Measurements from ENCODE around the gene RAB40A. TPM values are rescaled to one million over a fixed set of nuclear protein-coding genes. Genes with fewer than 3 reads are reported as not detected.
"Not testable (repeated sequence)": the region's sequence is repeated elsewhere in the genome, so short reads cannot be mapped to it uniquely, and the experiment has no call there.

The RAB40A gene
- total RNA-seq, 2 experiments from 2014 or later: 0.38 to 0.50 TPM

DNA sequence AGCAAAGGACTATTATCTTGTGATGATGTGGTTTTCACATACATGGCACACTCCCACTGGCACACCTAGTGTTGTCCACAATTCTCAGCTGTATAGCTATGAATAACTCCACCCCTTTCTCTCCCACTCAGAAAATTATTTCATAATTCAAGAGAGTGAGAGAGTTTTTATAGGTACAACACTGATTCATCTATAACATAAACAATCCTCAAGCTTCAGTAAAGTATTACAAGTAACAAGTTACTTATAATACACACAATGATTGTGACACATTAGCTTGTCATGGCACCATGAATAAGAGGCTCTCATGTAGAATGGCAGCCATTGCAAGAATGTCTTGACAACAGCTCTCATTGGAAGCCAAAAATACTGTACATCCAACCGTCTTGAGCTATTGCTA, 43.9 kb downstream of the RAB40A start:
- H3K4me2 ChIP-seq (ENCODE audit: low read length): no peak overlapping the region
- H3K9me2 ChIP-seq (ENCODE audit: insufficient read depth, low read length): no peaks in the 10 kb centered on the region
- TF ChIP-seq EZH2phosphoT487 (IDR thresholded peaks at IDR 0.05; ENCODE audit: borderline replicate concordance, low read depth, low read length): no peak
- TF ChIP-seq, protein P1, sequence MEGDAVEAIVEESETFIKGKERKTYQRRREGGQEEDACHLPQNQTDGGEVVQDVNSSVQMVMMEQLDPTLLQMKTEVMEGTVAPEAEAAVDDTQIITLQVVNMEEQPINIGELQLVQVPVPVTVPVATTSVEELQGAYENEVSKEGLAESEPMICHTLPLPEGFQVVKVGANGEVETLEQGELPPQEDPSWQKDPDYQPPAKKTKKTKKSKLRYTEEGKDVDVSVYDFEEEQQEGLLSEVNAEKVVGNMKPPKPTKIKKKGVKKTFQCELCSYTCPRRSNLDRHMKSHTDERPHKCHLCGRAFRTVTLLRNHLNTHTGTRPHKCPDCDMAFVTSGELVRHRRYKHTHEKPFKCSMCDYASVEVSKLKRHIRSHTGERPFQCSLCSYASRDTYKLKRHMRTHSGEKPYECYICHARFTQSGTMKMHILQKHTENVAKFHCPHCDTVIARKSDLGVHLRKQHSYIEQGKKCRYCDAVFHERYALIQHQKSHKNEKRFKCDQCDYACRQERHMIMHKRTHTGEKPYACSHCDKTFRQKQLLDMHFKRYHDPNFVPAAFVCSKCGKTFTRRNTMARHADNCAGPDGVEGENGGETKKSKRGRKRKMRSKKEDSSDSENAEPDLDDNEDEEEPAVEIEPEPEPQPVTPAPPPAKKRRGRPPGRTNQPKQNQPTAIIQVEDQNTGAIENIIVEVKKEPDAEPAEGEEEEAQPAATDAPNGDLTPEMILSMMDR (conservative IDR thresholded peaks at IDR 0.05; ENCODE audit: low read length): no peak
- BruUV-seq (replicated peaks): no TSS peak
- no peaks in the 10 kb centered on the region for H4K20me1 ChIP-seq (ENCODE audit: insufficient read depth, low read length)
- no peak overlapping the region for H3K4me3 ChIP-seq (ENCODE audit: low read depth, low read length, poor library complexity, severe bottlenecking)
- no peak overlapping the region for H2AFZ ChIP-seq (ENCODE audit: low read length)
- no peak for DNase-seq (ENCODE audit: low spot score)
- no peaks in the 10 kb centered on the region for H3K4me1 ChIP-seq (ENCODE audit: insufficient read depth, low read length, poor library complexity, severe bottlenecking)
- no peaks in the 10 kb centered on the region for H3K9me3 ChIP-seq (ENCODE audit: low read length)
- intact Hi-C loops (cut with micrococcal nuclease; ENCODE audit: unreplicated experiment): no loop called here
- ChIA-PET CTCF (ENCODE audit: unreplicated experiment) (no interaction called here), POLR2A (no interaction called here)
- H3K36me3 ChIP-seq (ENCODE audit: insufficient read depth, low read length): no peaks in the 10 kb centered on the region
- H3K27ac ChIP-seq (ENCODE audit: low read depth, low read length, poor library complexity, severe bottlenecking): no peak overlapping the region
- no peaks in the 10 kb centered on the region for H3K79me2 ChIP-seq (ENCODE audit: insufficient read depth, low read depth, low read length)

DNA sequence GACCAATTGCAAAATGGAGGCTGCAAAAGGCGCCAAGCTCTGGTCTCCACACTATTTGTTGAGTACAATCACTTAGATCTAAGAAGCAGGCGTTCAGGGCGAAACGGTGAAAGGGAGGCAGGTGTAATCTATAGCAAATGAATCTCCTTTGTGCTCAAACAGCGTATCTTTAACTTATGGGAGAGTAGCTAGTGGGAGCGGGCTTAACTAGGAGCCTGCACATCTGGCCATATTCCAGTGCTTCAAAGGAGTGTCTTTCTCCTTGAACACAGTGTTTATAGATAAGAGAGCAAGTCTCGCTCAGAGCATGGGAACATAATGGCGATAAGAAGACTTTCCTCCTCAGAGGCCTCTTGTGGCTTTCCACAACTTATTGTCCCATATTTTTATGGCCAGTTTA, 49.3 kb downstream of the RAB40A start:
- intact Hi-C loops (cut with micrococcal nuclease; ENCODE audit: unreplicated experiment); H3K4me1 ChIP-seq (ENCODE audit: insufficient read depth, low read length, poor library complexity, severe bottlenecking); H3K4me3 ChIP-seq (ENCODE audit: low read depth, low read length, poor library complexity, severe bottlenecking); H3K9me3 ChIP-seq (ENCODE audit: low read length); H3K79me2 ChIP-seq (ENCODE audit: insufficient read depth, low read depth, low read length); DNase-seq (ENCODE audit: low spot score); H3K27ac ChIP-seq (ENCODE audit: low read depth, low read length, poor library complexity, severe bottlenecking); H3K4me2 ChIP-seq (ENCODE audit: low read length); H3K9me2 ChIP-seq (ENCODE audit: insufficient read depth, low read length); H2AFZ ChIP-seq (ENCODE audit: low read length); CTCF ChIA-PET (ENCODE audit: unreplicated experiment); H4K20me1 ChIP-seq (ENCODE audit: insufficient read depth, low read length); H3K36me3 ChIP-seq (ENCODE audit: insufficient read depth, low read length); BruUV-seq (replicated peaks): not testable (repeated sequence)
- POLR2A ChIA-PET: interaction anchor here (0.8 kb wide), 1 partner anchor 86 kb away, joined by 3 read pairs; no protein-coding TSS in a partner anchor

DNA sequence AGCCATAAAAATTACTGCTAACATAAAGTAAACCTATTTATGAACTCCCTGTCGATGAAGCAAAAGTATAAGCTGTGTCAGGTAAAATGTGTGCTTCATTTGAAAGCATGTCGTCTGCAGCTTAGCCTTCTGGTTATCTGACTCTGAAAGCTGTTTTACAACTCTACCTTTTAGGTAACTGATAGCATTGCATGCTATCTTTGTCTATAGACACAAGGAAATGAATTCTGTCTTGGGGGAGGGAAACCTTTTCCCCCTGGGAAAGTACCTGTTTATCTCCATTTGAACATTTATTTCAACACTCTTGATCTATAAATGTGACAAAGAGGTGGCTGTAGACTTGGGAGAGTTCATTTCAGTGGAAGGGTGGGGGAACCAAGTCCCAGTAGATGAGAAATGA, 51.4 kb downstream of the RAB40A start:
- no peak for DNase-seq (ENCODE audit: low spot score)

More for the DNA sequence above, 51.4 kb downstream of the RAB40A start:
- Histone ChIP-seq H3K4me3 (ENCODE audit: low read depth, low read length, poor library complexity, severe bottlenecking) (no peak overlapping the region), H3K27ac (ENCODE audit: low read depth, low read length, poor library complexity, severe bottlenecking) (no peak overlapping the region), H4K20me1 (ENCODE audit: insufficient read depth, low read length) (no peaks in the 10 kb centered on the region), H3K4me1 (ENCODE audit: insufficient read depth, low read length, poor library complexity, severe bottlenecking) (no peaks in the 10 kb centered on the region), H3K9me2 (ENCODE audit: insufficient read depth, low read length) (no peaks in the 10 kb centered on the region), H2AFZ (ENCODE audit: low read length) (no peak overlapping the region), H3K4me2 (ENCODE audit: low read length) (no peak overlapping the region), H3K36me3 (ENCODE audit: insufficient read depth, low read length) (no peaks in the 10 kb centered on the region), H3K79me2 (ENCODE audit: insufficient read depth, low read depth, low read length) (no peaks in the 10 kb centered on the region), H3K9me3 (ENCODE audit: low read length) (no peaks in the 10 kb centered on the region)
- intact Hi-C loops (cut with micrococcal nuclease; ENCODE audit: unreplicated experiment): no loop called here
- CTCF ChIA-PET (ENCODE audit: unreplicated experiment): no interaction called here
- POLR2A ChIA-PET: no interaction called here
- TF ChIP-seq EZH2phosphoT487 (IDR thresholded peaks at IDR 0.05; ENCODE audit: borderline replicate concordance, low read depth, low read length): no peak
- TF ChIP-seq, protein P1 (conservative IDR thresholded peaks at IDR 0.05; ENCODE audit: low read length): no peak
- no TSS peak for BruUV-seq (replicated peaks)
